Activated CD8-positive, alpha-beta memory T cell treated with anti-CD3 and anti-CD28 coated beads for 1 hour (primary cell): ENCODE results near the gene HAUS7.

ENCODE experiments used
- DNase-seq, 2 donors: peaks; one replicate each; pipeline ENCODE4 v3.0.0-alpha.2; 2020; ENCODE audit warnings: low read depth in 1 of 2; ENCODE audit errors: extremely low read depth in 1 of 2

Gene HAUS7

DNA sequence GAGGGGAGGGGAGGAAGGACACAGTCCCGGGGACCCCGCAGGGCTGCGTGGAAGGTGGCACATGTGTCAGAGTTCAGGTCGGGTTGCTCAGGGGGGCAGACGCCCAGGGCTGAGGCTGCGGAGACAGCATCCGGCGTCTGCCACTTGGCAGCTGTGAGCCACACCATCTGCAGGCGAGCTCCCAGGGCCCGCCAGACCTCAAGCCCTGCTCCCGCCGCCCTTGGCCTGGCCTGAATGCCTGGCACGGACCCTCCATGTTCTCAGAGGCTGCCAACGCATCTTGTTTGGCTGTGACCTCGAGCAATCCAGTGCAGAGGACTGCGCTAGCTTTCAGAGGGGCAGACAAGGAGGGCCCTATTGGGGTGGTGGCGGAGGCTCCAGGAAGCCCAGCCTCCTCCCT is 29.5 kb upstream of the HAUS7 start:
- no peak for DNase-seq

- DNase-seq: no peak
Observed at GRCh38 chrX:153499341-153499740, 29.0 kb upstream of the HAUS7 start.

DNA sequence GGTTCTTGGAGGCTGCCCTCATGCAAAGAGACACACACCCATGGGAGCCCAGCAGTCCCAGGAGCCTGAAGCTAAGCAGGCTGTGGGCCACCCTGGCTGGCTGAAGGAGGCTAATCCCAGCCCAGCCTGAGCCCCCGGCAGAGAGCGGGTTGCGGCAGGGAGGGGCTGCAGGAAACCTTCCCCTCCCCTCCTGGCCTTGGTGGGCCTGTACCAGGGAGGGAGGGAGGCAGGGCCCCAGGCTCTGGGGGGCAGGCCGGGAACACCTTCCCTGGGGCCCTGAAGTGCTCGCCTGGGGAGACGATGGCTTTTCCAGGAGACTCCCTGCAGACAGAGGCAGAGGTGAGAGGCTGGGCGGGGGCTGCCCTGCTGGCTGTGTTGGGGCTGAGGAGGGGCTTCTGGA is 28.1 kb upstream of the HAUS7 start:
- DNase-seq: no peak

- DNase-seq: no peak
Observed at GRCh38 chrX:153496590-153496959, 26.2 kb upstream of the HAUS7 start.

GRCh38 chrX:153495903-153496589 is 25.7 kb upstream of the HAUS7 start:
- no peak for DNase-seq

DNA sequence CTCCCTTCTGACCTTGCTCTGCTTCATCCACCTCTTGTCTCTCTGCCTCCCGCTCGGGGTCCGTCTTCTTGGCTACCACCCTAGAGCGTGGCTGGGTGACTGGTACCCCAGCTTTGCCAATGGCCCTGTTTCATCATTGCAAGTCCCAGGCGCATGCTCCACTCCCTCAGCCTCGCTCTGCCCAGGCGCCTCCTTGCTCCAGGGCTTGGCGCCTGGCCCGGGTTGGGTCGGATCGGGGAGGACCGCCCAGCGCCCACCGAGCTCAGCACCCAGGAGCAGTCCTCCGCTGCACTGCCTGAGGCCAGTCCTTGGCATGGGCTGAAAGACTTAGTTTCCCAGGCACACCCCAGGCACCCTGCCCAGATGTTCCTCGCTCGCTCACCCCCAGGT is 25.0 kb upstream of the HAUS7 start:
- DNase-seq: no peak

GRCh38 chrX:153494541-153495361 is 24.4 kb upstream of the HAUS7 start, which contains the start of gene BGN:
TSS of gene BGN (plus strand) at chrX:153494980. CDS start at chrX:153504632, 9,652 bp downstream.
- no peak for DNase-seq

- no peak for DNase-seq
Observed at GRCh38 chrX:153494061-153494460, 23.7 kb upstream of the HAUS7 start.

DNA sequence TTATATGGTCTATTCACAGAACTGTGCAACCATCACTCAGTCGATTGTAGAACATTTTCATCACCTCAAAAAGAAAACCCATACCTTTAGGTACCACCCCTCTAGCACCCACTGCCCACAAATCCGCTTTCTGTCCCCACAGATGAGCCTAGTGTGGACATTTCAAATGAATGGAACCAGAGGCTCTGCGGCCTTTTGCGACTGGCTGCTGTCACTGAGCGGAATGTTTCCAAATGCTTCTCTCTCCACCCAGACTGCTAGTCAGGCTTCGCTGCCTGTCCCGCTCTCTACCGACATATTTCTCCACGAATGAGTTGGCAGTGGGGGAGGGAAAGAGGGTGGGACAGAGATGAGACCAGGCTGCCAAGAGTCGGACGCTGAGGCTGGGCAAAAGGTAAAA is 22.7 kb upstream of the HAUS7 start:
- DNase-seq: no peak

DNA sequence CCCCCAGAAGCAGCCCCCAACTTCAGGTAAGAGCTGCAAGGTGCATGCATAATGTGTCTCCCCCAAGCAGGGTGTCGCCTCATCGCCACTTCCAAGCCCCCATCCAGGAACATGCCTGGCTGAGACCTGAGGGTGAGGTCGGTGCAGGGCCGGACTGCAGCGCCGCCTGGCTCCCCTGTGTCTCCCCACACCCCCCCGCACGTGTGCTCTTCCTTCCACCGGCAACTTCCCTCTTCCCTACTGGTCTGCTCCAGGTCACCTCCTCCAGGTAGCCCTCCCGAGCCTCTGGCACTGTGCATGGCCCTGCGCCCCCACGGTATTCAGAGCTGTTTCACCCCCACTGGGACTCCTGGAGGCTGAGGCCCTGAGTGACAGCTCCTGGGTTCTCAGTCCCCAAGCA is 22.2 kb upstream of the HAUS7 start:
- no peak for DNase-seq

DNA sequence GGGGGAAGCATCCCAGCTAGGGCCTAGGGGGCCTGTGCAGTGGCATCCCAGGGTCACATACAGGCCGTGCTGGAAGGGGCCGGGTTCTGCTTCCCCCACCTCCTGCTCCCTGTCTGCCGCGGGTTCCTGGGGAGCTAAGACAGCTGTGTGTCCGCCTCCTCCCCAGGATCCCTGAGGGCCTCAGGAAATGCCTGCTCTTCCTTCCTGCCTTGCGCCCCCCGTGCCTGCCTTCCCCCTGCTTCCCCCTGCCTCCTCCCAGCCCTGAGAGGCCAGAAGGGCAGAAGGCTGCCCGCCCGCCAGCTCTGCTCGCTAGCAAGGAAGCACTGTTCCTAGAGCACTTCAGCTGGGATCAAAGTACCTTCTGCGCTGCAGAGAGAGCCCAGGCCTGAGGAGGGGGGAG is 21.5 kb upstream of the HAUS7 start:
- DNase-seq: no peak

GRCh38 chrX:153491351-153491914 is 21.1 kb upstream of the HAUS7 start:
- no peak for DNase-seq

GRCh38 chrX:153490217-153490930 is 20.0 kb upstream of the HAUS7 start:
- DNase-seq: no peak

DNA sequence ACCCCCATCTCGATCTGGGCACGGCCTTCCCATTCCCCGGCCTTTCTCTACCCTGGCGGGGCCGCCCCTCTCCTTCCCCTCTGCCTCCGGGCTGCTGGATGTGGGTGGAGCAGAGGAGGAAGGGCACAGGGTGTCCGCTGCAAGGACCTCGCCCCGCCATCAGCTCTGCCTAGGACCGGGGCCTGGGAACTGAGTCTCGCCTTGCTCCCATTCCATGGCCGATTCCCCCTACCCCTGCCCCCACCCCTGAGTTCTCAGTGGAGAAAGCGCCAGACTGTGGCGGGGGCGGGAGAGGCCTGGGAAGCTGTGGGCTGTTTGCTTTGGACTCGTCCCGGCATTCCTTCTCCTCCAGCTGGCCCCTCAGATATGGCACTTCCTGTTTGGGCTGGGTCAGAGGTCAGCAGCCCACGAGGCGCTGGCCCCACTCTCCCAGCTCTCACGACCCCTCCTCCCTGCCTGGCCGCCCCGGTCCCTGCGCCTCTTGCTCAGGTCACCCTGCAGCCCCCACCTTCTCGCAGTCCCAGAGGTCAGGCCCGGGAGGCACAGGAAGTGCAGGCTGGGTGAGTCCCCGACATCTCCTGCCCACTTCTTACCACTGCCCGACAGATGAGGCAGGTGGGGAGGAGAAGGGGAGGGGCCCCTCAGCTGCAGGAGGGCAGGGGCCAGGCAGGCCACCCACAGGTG is 18.0 kb upstream of the HAUS7 start:
- DNase-seq: no peak

DNA sequence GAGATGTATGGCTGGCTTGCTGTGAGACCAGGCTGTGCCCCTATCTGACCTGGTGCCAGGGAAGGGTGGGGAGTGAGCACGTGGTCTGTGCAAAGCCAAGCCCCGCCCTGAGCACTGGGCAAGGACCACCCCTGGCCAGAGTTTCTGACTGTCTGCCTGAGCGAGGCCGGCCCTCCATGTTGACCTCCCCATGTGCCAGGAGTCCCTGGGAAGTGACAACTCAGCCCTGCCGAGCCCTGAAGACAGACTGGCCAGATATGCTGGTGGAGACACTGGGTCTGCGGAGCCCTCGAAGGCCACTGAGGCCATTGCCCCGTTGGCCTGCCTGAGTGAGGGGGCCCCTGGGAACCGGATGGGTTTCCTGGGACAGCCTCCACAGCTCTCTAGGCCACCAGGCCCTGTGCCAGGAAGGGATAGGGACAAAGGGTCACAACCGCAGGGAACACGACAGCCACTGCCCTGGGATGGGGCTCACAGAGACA is 17.3 kb upstream of the HAUS7 start:
- no peak for DNase-seq

GRCh38 chrX:153486171-153486570 is 15.8 kb upstream of the HAUS7 start:
- no peak for DNase-seq

- DNase-seq: no peak
Observed at GRCh38 chrX:153485396-153486080, 15.2 kb upstream of the HAUS7 start.

- DNase-seq: no peak
Observed at GRCh38 chrX:153482376-153483015, 12.1 kb upstream of the HAUS7 start.

GRCh38 chrX:153481043-153481442 is 10.7 kb upstream of the HAUS7 start:
- no peak for DNase-seq

DNA sequence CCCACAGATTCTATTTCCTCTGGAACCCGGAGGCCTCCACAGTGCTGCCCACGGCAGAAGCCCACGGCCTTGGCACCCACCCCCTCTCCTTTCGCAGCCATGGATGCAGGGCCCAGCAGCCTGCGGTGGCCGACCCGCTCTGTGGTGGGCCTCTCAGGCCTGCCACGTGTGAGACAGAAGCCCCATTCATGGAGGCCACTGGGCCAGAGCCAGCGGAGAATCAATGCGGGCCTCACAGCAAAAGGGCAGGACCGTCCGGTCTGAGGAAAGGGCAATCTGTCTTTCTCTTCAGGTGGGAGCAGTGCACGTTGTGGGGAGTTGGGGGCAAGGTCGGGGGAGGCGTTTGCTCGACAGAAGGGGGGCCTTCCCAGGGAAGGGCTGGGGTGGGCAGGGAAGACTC is 8.4 kb upstream of the HAUS7 start:
- no peak for DNase-seq
